CD1c-positive myeloid dendritic cell (primary cell): Measurements from ENCODE around the gene EMC1.
"Not testable (repeated sequence)": the region's sequence is repeated elsewhere in the genome, so short reads cannot be mapped to it uniquely, and the experiment has no call there.

Experiments
- DNase-seq: peaks from one replicate; pipeline ENCODE4 v3.0.0-alpha.2; 2016; ENCODE audit errors: extremely low spot score

EMC1 gene

DNA sequence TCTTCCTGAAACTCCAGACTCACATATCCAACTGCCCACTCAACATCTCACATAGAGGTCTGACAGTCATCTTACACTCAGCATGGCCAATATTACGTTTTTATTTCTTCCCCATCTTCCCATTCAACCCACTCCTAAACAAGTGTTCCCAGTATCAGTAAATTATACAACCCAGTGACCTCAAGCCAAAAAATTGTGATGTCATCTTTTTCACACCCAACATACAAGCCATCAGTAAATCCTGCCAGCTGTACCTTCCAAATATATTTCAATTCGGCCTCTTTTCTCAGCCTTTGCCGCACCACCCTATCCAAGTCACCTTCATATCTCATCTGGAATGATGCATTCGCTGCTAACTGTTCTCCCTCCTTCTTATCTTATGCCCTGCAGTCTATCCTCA lies 60.9 kb downstream of the EMC1 start:
- no peak for DNase-seq

DNA sequence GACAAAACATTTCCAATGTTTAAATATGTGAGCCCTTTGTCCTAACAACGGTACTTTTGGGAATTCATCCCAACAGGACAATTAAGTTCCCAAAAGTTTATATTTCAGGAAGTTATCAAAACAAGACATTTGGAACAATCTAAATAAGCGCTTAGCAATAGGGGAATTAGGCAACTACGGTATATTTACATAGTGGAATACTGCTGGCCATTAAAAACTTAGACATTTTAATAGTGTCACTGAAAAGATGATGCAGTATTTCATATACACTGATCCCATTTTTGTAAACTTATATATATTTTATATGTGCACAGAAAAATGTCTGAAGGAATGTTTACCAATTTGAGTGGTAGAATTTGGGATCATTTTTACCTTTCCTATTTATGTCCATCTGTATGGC lies 62.1 kb downstream of the EMC1 start:
- DNase-seq, result no peak

- DNase-seq, result no peak
Observed at GRCh38 chr1:19187852-19188251, 63.5 kb downstream of the EMC1 start.

- DNase-seq, result no peak
Observed at GRCh38 chr1:19186001-19186400, 65.3 kb downstream of the EMC1 start.

DNA sequence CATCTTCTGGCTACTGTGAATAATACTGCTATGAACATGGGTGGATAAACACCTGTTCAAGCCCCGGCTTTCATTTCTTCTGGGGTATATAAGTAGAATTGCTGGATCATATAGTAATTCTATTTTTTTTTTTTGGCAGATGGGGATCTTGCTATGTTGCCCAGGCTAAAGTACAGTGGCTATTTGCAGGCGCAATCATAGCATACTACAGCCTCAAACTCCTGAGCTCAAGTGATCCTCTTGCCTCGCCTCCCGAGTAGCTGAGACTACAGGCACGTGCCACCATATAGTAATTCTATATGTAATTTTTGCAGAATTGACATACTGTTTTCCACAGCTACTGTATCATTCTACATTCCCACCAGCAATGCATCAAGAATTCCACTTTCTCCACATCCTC lies 69.1 kb downstream of the EMC1 start:
- DNase-seq, result no peak

DNA sequence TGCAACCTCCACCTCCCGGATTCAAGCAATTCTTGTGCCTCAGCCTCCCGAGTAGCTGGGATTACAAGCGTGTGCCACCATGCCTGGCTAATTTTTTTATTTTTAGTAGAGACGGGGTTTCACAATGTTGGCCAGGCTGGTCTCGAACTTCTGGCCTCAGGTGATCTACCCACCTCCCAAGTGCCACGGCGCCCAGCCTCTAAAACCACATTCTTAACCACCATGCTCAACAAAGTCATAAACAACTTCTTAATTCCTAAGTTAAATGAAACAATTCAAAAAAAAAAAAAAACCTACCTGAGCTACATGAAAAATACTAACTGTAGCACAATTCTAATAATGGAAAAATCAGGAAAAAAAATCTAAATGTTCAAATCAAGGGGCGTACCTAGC lies 71.1 kb downstream of the EMC1 start:
- DNase-seq, result not testable (repeated sequence)

DNA sequence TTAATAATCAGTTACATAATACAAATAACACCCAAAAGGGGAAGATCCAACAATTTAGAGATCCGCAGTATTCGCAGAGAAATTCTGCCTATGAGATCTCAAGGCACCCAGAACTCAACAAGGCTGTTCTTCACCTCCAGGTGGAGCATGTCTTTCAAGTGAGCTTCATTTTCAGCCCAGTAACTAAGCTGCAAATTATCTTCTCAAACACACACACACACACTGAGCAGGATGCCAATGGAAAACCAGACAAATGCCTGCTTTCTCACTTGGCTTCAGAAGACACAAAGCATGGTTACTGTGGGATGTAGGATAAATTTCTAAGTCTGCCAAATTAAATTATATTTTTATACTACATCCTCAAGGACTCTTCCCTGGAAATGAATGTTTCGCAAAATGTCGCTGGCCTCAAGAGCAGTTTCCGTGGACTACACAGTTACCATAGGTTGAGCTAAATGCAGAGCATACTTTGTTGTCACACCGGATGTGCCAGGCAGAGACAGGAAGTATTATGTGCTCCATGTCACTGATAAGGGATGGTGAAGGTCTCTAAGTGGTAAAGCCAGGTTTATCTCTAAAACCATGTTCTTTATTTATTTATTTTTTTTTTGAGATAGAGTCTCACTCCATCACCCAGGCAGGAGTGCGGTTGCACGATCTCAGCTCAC lies 71.6 kb downstream of the EMC1 start:
- DNase-seq, result peak; percentile 11

- DNase-seq, result no peak
Observed at GRCh38 chr1:19178734-19179398, 72.5 kb downstream of the EMC1 start.

DNA sequence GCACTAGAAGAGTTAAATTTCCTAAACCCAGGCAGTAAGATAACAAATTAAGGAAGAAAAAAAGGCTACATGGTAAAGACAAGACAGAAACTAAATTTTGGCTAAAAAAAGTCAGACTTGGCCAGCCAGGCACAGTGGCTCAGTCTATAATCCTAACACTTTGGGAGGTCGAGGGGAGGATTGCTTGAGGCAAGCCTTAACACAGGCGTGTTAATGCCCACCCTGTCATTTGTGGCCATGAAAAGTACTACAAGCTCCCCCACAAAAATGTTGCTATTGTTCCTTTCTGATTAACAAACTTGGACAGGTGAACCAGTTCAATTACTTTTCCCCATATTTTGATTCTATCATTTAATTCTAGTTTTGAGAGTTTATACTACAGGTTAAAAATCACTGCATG lies 73.5 kb downstream of the EMC1 start:
- DNase-seq, result no peak

GRCh38 chr1:19169642-19170041 lies 81.7 kb downstream of the EMC1 start:
- DNase-seq, result no peak

DNA sequence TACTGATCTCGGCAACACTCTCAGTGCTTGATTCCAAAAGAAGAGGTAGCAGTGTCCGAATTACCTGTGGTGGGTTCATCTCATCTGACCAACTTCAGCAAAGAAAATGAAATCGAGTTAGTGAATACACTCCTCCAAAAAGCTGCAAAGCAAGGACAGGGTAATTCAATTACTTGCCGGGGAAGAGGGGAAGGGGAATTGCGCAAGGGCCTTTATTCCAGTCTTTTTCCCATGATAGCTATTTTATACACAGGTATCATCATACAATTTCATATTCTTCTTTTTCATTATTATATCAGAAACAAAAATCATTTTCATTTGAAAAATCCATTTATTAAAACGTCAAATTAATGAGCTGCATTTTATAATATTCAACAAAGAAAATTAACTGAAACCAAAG lies 84.2 kb downstream of the EMC1 start:
- no peak for DNase-seq

DNA sequence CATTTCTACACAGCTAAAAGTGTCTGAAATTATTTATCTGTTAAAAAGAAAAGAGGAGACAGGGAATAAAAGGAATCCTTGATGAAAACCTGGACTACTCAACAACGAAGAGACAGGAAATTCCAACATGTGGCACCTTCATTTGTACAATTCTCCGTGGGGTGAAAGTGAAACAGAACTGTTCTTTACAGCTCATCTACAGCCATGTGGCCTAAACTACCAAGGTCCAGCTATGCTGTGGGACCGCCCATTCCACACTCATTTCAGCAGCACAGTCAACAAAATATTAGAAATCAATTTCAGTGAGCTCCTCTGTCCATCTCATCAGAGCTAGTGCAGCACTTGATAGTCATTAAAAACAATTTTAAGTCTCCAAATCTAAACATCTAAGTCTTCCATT lies 85.3 kb downstream of the EMC1 start:
- DNase-seq, result no peak
